ENCODE results near the gene RPL36AL.
"Not testable (repeated sequence)": the region's sequence is repeated elsewhere in the genome, so short reads cannot be mapped to it uniquely, and the experiment has no call there.

RPL36AL gene

DNA sequence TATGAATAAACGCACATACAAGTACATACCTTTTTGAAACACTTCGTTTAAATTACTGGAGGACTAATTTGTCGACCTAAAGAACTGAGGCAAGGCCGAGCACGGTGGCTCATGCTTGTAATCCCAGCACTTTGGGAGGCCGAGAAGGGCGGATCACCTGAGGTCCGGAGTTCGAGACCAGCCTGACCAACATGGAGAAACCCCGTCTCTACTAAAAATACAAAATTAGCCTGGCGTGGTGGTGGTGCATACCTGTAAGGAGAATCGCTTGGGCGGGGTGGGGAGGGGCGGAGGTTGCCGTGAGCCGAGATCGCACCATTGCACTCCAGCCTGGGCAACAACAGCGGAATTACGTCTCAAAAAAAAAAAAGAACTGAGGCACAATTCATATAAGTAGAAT, 1.2 kb downstream of the RPL36AL start:
- DNase-seq = not testable (repeated sequence)

DNA sequence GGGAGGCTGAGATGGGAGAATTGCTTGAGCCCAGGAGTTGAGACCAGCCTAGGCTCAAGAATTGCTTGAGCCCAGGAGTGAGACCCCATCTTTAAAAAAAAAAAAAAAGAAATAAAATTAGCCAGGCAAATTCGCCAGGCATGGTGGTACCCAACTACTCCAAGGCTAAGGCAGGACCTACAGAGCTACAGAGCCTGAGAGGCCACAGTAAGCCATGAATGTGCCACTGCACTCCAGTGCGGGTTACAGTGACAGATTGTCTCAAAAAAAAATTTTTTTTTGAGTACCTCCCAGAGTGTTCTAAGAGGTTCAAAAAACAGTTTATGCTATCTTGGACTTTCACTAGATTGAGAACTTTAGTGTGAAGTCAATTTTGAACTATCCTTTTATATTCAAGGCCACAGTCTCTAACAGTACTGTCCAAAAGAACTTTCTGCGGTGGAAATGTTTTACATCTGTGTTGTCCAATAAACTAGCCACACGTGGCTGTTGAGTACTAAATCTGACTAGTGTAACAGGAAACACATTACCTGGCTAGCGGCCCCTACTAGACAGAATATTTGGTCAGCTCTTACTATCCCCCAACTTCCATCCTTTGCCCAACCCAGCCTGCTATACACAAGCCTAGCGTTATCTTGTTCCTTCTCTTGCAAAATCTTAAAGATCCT, 2.4 kb downstream of the RPL36AL start:
- DNase-seq = no peak

- no peak for DNase-seq
These were observed 4.7 kb downstream of the RPL36AL start for GRCh38 chr14:49615776-49616175.

- no peak for DNase-seq
These were observed 6.2 kb downstream of the RPL36AL start for GRCh38 chr14:49614196-49614595.

- DNase-seq = no peak
These were observed 7.8 kb downstream of the RPL36AL start for GRCh38 chr14:49612671-49613070.

DNA sequence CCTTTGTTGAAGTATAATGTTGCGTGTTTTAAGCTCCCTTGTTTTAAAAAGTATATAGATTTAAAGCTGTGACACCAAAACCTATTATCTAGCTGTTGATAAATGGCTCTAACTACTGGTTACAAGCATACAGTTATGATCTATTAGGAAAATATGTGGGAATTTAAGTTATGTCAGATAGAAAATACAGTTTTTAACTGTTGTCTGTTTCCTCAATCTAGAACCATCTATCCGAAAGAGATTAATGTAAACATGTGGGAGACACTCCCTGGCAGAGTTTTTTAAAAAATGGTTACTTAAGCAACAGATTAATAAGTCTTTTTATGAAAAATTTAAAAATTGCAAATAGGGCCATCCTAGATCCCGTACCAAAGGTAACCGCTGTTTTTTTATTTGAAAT, 8.2 kb downstream of the RPL36AL start:
- DNase-seq = no peak

- DNase-seq = no peak
These were observed 12.8 kb downstream of the RPL36AL start for GRCh38 chr14:49607583-49607982.

- peak; percentile 86 for DNase-seq
These were observed 21.7 kb downstream of the RPL36AL start, which contains the start of gene LRR1 for GRCh38 chr14:49598485-49599300. LRR1 (plus strand) TSS chr14:49598940; CDS start chr14:49599021, 81 bp downstream.

GRCh38 chr14:49598189-49598484, 22.3 kb downstream of the RPL36AL start:
- no peak for DNase-seq

- no peak for DNase-seq
These were observed 25.9 kb downstream of the RPL36AL start for GRCh38 chr14:49594347-49595091.

DNA sequence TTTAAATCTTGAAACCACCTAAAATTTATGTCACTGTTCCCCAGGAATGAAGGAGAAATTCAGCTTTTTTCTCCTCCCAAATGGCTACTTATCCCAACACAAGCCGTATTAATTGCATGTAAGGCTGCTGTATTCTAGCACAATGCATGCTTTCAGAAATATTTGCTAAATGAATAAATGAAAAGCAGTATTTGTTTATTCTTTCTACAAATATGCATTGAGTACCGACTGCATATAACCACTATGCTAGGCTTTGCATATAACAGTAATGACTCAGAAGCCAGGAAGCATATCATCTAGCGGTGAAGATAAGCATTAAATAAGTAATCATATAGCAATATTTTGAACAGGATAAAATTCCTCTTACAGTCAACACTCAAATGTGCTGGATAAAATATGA, 27.4 kb downstream of the RPL36AL start:
- no peak for DNase-seq

DNA sequence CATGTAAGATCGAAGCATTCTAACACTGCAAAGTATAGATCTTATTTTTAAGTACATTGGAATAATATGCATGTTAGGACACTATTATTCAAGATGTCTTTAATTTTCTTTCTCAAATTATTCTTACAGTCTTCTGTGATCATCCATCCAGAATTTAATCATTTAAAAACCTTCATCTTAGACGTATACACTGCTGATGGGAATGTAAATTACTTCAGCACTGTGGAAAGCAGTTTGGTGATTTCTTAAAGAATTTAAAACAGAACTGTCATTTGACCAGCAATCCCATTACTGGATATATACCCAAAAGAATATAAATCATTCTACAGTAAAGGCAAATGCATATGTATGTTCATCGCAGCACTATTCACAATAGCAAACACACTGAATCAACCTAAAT, 31.0 kb downstream of the RPL36AL start:
- no peak for DNase-seq

DNA sequence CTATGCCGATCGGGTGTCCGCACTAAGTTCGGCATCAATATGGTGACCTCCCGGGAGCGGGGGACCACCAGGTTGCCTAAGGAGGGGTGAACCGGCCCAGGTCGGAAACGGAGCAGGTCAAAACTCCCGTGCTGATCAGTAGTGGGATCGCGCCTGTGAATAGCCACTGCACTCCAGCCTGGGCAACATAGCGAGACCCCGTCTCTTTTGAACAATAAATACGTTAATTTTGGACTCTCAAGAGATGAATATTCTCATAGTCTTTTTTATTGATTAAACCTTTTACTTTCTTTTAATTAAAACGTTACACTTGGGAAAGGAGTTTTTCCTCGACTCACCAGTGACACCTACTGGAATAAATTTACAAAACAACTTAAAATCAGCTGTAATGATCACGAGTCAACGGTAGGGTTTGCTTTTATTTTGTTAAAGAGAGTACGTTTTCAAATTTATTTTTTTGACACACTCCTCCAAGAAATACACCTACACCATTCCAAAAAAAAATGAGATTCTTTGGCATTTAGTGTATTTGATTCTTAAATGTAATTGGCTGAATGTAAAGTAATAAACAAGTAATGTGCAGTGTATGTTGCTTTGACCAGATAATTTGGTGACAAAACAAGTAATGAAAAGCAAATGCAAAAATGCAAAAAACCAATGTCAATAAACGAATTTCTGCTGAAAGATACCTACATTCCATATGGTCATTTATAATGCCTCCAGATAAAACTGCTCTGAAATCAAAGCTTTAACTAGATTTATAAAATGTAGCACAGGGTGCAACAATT, 33.6 kb downstream of the RPL36AL start:
- peak; percentile 38 for DNase-seq

GRCh38 chr14:49585803-49586672, 34.4 kb downstream of the RPL36AL start, which contains the start of gene RPS29:
RPS29 (minus strand) TSS chr14:49586380; CDS start chr14:49586346, 34 bp downstream.
- DNase-seq = peak; percentile 99

- peak; percentile 13 for DNase-seq
These were observed 35.3 kb downstream of the RPL36AL start for GRCh38 chr14:49584981-49585640.

GRCh38 chr14:49584058-49584457, 36.4 kb downstream of the RPL36AL start:
- DNase-seq = no peak

DNA sequence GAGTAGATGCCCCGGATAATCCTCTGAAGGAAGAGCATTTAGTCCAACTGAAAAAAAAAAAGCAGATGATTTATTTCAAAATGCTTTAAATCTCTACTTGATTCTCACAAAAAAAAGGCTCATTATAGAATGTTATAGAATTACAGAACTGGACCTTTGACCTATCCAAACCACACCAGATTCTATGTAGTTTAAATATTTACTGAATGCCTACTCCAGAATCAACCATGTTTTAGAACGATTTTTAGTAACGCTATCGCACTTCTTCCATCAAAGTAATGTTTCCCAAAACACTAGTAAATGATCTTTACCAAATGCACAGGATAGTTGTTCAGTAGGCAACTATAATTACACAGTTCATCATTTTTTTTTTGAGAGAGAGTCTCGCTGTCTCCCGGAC, 36.8 kb downstream of the RPL36AL start:
- no peak for DNase-seq

DNA sequence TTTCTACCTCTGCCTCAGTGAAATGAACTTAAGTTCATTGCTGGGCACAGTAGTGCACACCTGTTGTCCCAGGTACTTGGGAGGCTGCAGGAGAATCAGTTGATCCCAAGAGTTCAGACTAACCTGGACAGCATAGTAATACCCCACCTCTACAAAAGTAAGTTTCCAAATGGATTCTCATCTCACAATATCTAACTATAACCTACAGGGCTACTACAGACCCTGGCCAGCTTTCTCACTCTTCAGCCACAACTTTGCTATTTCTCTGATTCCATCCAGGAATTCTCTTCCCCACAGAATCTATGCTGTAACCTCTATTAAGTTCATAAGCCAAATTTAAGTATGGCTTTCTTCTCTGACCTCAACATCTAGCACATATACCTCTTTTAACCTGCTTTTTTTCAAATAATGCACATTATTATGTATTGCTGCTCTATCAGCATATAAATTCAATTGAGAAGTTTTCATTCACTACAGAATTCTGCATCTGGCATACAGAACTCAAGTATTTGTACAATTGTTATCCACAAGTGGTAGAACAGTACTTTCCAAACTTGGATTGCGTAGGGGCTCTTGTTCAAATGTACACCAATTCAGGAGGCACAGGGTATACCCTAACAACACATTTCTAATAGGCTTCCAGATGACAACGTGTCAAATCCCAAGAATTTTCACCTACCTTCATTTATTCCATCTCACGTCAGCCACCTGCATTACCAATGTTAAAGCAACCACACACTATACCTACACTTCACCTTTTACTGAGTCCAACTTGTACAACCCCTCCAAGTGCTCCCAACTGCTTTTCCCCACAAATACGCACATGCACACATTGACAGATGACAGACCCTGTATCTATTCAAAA, 38.1 kb downstream of the RPL36AL start:
- no peak for DNase-seq

GRCh38 chr14:49581209-49582112, 39.0 kb downstream of the RPL36AL start:
- no peak for DNase-seq

Measured in CD4-positive, alpha-beta T cell treated with Interleukin-6 for 4 hours (primary cell).